NCI-H82 treated with DMSO at 0.1 percent for 48 hours (cell line): ENCODE measurements around the gene GOLGB1.
"Not testable (repeated sequence)": the region's sequence is repeated elsewhere in the genome, so short reads cannot be mapped to it uniquely, and the experiment has no call there.

Experiments used
- DNase-seq: peaks from one replicate; lab custom pipeline; 2025; ENCODE audit not compliant: unreplicated experiment; lab: John Stamatoyannopoulos, UW

GOLGB1 gene

GRCh38 chr3:121690777-121691405 lies 58.6 kb downstream of the GOLGB1 start:
- no peak for DNase-seq

GRCh38 chr3:121688747-121689146 lies 60.8 kb downstream of the GOLGB1 start:
- not testable (repeated sequence) for DNase-seq

GRCh38 chr3:121681792-121682191 lies 67.7 kb downstream of the GOLGB1 start:
- no peak for DNase-seq

GRCh38 chr3:121677141-121677540 lies 72.4 kb downstream of the GOLGB1 start:
- DNase-seq = no peak

GRCh38 chr3:121670676-121671075 lies 78.9 kb downstream of the GOLGB1 start:
- DNase-seq = no peak

GRCh38 chr3:121667333-121667732 lies 82.2 kb downstream of the GOLGB1 start:
- no peak for DNase-seq

- DNase-seq = no peak
These were observed 84.1 kb downstream of the GOLGB1 start for GRCh38 chr3:121665488-121665887.

- no peak for DNase-seq
These were observed 86.2 kb downstream of the GOLGB1 start for GRCh38 chr3:121663171-121663847.

- no peak for DNase-seq
These were observed 86.8 kb downstream of the GOLGB1 start for GRCh38 chr3:121662742-121663141.

GRCh38 chr3:121661376-121661775 lies 88.2 kb downstream of the GOLGB1 start:
- no peak for DNase-seq

GRCh38 chr3:121660356-121661171 lies 89.0 kb downstream of the GOLGB1 start, which contains the start of gene HCLS1:
Gene HCLS1 (minus strand): TSS chr3:121660903. CDS start chr3:121658347, 2,556 bp downstream.
- no peak for DNase-seq

- no peak for DNase-seq
These were observed 90.0 kb downstream of the GOLGB1 start for GRCh38 chr3:121659586-121659985.

GRCh38 chr3:121658716-121659435 lies 90.7 kb downstream of the GOLGB1 start:
- DNase-seq = no peak

GRCh38 chr3:121654493-121655385 lies 94.8 kb downstream of the GOLGB1 start:
- DNase-seq = no peak

GRCh38 chr3:121651684-121652083 lies 97.9 kb downstream of the GOLGB1 start:
- no peak for DNase-seq

- DNase-seq = no peak
These were observed 99.9 kb downstream of the GOLGB1 start for GRCh38 chr3:121649645-121650044.

- no peak for DNase-seq
These were observed 101.2 kb downstream of the GOLGB1 start for GRCh38 chr3:121648219-121648958.

GRCh38 chr3:121645054-121645453 lies 104.5 kb downstream of the GOLGB1 start:
- no peak for DNase-seq

- no peak for DNase-seq
These were observed 106.8 kb downstream of the GOLGB1 start for GRCh38 chr3:121642601-121643314.
